Measurements from ENCODE around the gene GJA4. TPM values are rescaled to one million over a fixed set of nuclear protein-coding genes. Genes with fewer than 3 reads are reported as not detected.

The GJA4 gene
- total RNA-seq, 1 experiment from 2014 or later = not detected

DNA sequence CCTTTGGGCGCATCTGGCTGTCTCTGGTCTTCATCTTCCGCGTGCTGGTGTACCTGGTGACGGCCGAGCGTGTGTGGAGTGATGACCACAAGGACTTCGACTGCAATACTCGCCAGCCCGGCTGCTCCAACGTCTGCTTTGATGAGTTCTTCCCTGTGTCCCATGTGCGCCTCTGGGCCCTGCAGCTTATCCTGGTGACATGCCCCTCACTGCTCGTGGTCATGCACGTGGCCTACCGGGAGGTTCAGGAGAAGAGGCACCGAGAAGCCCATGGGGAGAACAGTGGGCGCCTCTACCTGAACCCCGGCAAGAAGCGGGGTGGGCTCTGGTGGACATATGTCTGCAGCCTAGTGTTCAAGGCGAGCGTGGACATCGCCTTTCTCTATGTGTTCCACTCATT lies 35.4 kb upstream of the GJA4 start:
- Histone ChIP-seq H3K27me3 (replicated peaks; ENCODE audit: insufficient read depth, low read depth, low read length, poor library complexity) (peaks cover 4% of the 10 kb centered on the region), H3K27ac (ENCODE audit: low read depth, low read length, poor library complexity, severe bottlenecking) (no peak overlapping the region), H3K4me3 (ENCODE audit: low read depth, low read length, poor library complexity, severe bottlenecking) (no peak overlapping the region), H3K9me3 (ENCODE audit: low read depth, low read length, poor library complexity, severe bottlenecking) (no peaks in the 10 kb centered on the region), H3K36me3 (ENCODE audit: insufficient read depth, low read length, poor library complexity, severe bottlenecking) (no peaks in the 10 kb centered on the region), H3K4me1 (ENCODE audit: insufficient read depth, low read length, poor library complexity, severe bottlenecking) (no peaks in the 10 kb centered on the region)
- ChIA-PET CTCF (no interaction called here), POLR2A (ENCODE audit: low non-redundant PET) (interaction anchor here (0.6 kb wide), 1 partner anchor 78 kb away, joined by 3 read pairs; no protein-coding TSS in a partner anchor)
- TF ChIP-seq EZH2 (IDR thresholded peaks at IDR 0.05; ENCODE audit: borderline replicate concordance, low read depth, low read length, poor library complexity, severe bottlenecking) = no peak
- DNase-seq (ENCODE audit: low spot score) = no peak
- intact Hi-C loops (cut with micrococcal nuclease; ENCODE audit: unreplicated experiment) = no loop called here
- BruUV-seq (replicated peaks) = no TSS peak

DNA sequence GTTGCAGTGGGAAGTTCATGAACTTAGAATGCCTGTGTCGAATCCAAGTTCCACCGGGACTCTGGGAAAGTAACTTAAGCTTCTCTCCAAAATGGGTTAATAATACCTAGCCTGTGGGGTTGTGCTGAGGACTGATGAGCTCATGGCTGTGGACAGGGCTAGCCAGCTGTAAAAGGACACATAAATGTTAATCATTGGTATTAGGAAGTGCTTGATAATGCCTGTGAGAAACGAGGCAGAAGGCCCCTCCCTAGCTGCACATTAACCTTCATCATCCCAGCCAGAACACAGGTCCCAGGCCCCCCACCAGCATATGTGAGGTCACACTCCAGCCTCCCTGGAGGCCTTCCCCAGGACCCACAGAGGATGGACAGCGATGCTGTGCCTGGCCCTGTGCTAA lies 34.0 kb upstream of the GJA4 start:
- POLR2A ChIA-PET (ENCODE audit: low non-redundant PET) = no interaction called here

DNA sequence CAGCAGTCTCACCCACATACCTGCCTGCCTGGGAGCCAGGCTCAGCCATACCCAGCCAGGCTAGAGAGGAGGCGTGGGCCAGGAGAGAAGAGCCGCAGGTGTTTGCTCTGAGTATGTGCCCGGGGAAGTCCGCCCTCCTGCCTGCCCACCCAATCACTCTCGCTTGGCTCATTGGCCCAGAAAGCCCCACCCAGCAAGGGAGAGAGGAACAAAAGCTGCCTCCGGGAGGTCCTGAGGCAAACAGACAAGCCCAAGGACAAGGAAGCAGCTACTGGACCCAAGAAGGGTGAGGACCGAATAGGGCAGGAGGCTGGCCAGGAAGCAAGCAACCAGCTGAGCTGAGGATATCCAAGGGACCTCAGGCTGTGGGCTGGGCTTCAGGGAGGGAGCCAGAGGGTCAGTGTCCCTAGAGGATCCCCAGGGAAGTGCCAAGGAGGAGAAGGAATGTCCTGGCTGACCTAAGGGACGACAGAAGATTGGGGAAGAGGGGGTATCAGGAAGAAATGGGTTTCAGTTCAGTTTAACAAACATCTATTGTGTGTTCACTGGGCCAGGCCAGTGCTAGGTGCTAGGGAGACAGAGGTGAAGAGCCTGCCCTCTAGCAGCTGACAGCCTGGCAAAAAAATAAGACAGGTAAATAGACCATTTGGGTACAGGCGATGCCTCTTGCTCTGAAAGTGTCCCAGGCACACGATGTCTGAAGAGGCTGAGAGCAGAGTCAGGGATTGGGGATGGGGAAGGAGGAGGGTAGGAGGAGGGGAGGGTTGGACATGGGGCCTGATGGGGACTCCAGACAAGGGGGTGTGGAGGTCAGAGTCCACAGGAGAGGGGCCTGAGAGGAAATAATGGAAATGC lies 33.1 kb upstream of the GJA4 start, which contains the start of gene GJB4:
Gene GJB4, plus strand, starts transcription at position 238 of the 855 bp plus-strand sequence. CDS start 1,515 bp downstream, outside the sequence.
- no peak for TF ChIP-seq EZH2 (IDR thresholded peaks at IDR 0.05; ENCODE audit: borderline replicate concordance, low read depth, low read length, poor library complexity, severe bottlenecking)
- TF ChIP-seq, protein P1, sequence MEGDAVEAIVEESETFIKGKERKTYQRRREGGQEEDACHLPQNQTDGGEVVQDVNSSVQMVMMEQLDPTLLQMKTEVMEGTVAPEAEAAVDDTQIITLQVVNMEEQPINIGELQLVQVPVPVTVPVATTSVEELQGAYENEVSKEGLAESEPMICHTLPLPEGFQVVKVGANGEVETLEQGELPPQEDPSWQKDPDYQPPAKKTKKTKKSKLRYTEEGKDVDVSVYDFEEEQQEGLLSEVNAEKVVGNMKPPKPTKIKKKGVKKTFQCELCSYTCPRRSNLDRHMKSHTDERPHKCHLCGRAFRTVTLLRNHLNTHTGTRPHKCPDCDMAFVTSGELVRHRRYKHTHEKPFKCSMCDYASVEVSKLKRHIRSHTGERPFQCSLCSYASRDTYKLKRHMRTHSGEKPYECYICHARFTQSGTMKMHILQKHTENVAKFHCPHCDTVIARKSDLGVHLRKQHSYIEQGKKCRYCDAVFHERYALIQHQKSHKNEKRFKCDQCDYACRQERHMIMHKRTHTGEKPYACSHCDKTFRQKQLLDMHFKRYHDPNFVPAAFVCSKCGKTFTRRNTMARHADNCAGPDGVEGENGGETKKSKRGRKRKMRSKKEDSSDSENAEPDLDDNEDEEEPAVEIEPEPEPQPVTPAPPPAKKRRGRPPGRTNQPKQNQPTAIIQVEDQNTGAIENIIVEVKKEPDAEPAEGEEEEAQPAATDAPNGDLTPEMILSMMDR (conservative IDR thresholded peaks at IDR 0.05; ENCODE audit: low read depth, low read length) = no peak
- DNase-seq (ENCODE audit: low spot score) = no peak
- H3K27me3 ChIP-seq (replicated peaks; ENCODE audit: insufficient read depth, low read depth, low read length, poor library complexity) = peaks cover 4% of the 10 kb centered on the region
- BruUV-seq (replicated peaks) = no TSS peak
- CTCF ChIA-PET = no interaction called here
- no peak within 1 kb of the TSS for H3K27ac ChIP-seq (ENCODE audit: low read depth, low read length, poor library complexity, severe bottlenecking)
- intact Hi-C loops (cut with micrococcal nuclease; ENCODE audit: unreplicated experiment) = no loop called here
- no peak within 1 kb of the TSS for H3K4me3 ChIP-seq (ENCODE audit: low read depth, low read length, poor library complexity, severe bottlenecking)
- H3K36me3 ChIP-seq (ENCODE audit: insufficient read depth, low read length, poor library complexity, severe bottlenecking) = no peaks in the 10 kb centered on the region
- H3K4me1 ChIP-seq (ENCODE audit: insufficient read depth, low read length, poor library complexity, severe bottlenecking) = no peaks in the 10 kb centered on the region
- POLR2A ChIA-PET (ENCODE audit: low non-redundant PET) = no interaction called here
- H3K9me3 ChIP-seq (ENCODE audit: low read depth, low read length, poor library complexity, severe bottlenecking) = no peaks in the 10 kb centered on the region

More for the DNA sequence above, 34.0 kb upstream of the GJA4 start:
- no peaks in the 10 kb centered on the region for H3K4me1 ChIP-seq (ENCODE audit: insufficient read depth, low read length, poor library complexity, severe bottlenecking)
- no peak overlapping the region for H3K4me3 ChIP-seq (ENCODE audit: low read depth, low read length, poor library complexity, severe bottlenecking)
- H3K27me3 ChIP-seq (replicated peaks; ENCODE audit: insufficient read depth, low read depth, low read length, poor library complexity) = peaks cover 4% of the 10 kb centered on the region
- H3K9me3 ChIP-seq (ENCODE audit: low read depth, low read length, poor library complexity, severe bottlenecking) = no peaks in the 10 kb centered on the region
- H3K27ac ChIP-seq (ENCODE audit: low read depth, low read length, poor library complexity, severe bottlenecking) = no peak overlapping the region
- no peaks in the 10 kb centered on the region for H3K36me3 ChIP-seq (ENCODE audit: insufficient read depth, low read length, poor library complexity, severe bottlenecking)
- intact Hi-C loops (cut with micrococcal nuclease; ENCODE audit: unreplicated experiment) = no loop called here
- BruUV-seq (replicated peaks) = no TSS peak
- no peak for TF ChIP-seq EZH2 (IDR thresholded peaks at IDR 0.05; ENCODE audit: borderline replicate concordance, low read depth, low read length, poor library complexity, severe bottlenecking)
- TF ChIP-seq, protein P1 (conservative IDR thresholded peaks at IDR 0.05; ENCODE audit: low read depth, low read length) = no peak
- DNase-seq (ENCODE audit: low spot score) = no peak
- CTCF ChIA-PET = interaction anchor here (0.9 kb wide), 1 partner anchor 16 kb away, joined by 4 read pairs; no protein-coding TSS in a partner anchor

Measured in A673 (cell line).